ENCODE results near the gene PHAX. TPM values are rescaled to one million over a fixed set of nuclear protein-coding genes. Genes with fewer than 3 reads are reported as not detected.

The PHAX gene
- total and polyA plus RNA-seq, 8 donors, result 28.2 to 75.4 (median 66.3) TPM

DNA sequence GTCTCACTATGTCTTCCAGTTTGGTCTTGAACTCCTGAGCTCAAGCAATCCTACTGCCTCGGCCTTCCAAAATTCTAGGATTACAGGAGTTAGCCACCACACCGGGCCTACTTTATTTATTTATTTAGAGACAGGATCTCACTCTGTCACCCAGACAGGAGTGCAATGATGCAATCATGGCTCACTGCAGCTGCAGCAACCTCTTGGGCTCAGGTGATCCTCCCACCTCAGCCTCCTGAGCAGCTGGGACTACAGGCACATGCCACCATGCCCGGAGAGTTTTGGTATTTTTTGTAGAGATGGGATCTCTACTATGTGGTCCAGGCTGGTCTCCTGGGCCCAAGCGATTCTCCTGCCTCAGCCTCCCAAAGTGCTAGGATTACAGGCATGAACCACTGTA lies 32.8 kb downstream of the PHAX start:
- DNase-seq, result no peak
- TF ChIP-seq, protein P1, sequence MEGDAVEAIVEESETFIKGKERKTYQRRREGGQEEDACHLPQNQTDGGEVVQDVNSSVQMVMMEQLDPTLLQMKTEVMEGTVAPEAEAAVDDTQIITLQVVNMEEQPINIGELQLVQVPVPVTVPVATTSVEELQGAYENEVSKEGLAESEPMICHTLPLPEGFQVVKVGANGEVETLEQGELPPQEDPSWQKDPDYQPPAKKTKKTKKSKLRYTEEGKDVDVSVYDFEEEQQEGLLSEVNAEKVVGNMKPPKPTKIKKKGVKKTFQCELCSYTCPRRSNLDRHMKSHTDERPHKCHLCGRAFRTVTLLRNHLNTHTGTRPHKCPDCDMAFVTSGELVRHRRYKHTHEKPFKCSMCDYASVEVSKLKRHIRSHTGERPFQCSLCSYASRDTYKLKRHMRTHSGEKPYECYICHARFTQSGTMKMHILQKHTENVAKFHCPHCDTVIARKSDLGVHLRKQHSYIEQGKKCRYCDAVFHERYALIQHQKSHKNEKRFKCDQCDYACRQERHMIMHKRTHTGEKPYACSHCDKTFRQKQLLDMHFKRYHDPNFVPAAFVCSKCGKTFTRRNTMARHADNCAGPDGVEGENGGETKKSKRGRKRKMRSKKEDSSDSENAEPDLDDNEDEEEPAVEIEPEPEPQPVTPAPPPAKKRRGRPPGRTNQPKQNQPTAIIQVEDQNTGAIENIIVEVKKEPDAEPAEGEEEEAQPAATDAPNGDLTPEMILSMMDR (IDR thresholded peaks at IDR 0.05), result no peak
- Histone ChIP-seq H3K4me3 (no peak overlapping the region), H3K27ac (no peak overlapping the region), H3K4me1 (no peaks in the 10 kb centered on the region), H3K27me3 (no peaks in the 10 kb centered on the region), H3K9me3 (no peaks in the 10 kb centered on the region), H3K36me3 (no peaks in the 10 kb centered on the region)
- ATAC-seq, result no peak
- intact Hi-C loops (cut with DNase I), result no loop called here

DNA sequence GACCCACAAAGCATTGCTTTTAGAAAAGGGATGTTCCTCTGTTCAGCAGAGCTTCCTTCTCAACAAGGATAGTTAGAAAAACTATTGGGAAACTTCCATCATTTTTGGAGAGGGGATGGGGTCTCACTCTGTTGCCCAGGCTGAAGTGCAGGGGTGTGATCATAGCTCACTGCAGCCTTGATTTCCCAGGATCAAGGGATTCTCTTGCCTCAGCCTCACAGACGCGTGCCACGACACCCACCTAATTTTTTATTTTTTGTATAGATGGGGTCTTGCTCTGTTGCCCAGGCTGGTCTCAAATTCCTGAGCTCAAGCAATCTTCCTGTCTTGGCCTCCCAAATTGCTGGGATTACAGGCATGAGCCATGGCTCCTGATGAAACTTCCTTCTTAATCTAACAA lies 34.8 kb downstream of the PHAX start:
- Histone ChIP-seq H3K9me3 (no peaks in the 10 kb centered on the region), H3K4me3 (no peak overlapping the region), H3K4me1 (no peaks in the 10 kb centered on the region), H3K27me3 (no peaks in the 10 kb centered on the region), H3K36me3 (no peaks in the 10 kb centered on the region), H3K27ac (no peak overlapping the region)
- DNase-seq (no peak), ATAC-seq (no peak)
- intact Hi-C loops (cut with DNase I), result no loop called here
- TF ChIP-seq, protein P1 (IDR thresholded peaks at IDR 0.05), result no peak

DNA sequence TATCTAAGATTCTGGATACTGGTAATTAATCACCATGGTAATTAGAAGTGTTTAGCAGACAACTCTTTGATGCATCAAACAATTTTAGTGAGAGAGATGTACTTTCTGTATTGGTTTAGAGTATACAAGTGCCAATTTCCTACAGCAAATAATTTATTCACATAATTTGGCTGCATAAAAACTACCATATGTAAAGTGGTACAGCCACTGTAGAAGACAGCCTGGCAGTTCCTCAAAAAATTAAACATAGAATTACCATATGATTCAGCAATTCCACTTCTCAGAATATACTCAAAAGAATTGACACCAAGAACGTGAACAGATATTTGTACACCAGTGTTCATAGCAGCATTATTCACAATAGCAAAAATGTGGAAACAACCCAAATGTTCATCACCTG lies 36.2 kb downstream of the PHAX start:
- H3K4me3 ChIP-seq, result no peak overlapping the region

DNA sequence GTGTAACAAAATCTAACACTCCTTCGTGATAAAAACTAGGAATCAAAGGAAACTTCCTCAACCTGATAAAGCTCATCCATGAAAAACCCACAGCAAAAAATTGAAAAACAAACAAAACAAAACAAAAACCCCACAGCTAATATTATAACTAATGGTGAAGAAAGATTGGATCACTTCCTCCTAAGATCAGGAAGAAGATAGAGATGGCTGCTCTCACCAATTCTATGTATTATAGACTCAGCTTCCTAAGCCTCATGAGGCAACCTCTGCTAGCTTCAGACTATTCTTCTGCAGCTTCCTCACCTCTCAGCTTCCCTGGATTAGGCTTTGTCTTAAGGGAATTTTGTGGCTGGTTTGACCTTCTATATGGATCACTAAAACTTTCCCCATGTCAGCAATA lies 40.1 kb downstream of the PHAX start:
- Histone ChIP-seq H3K27me3 (no peaks in the 10 kb centered on the region), H3K9me3 (peaks cover 0 to 12% of the 10 kb centered on the region in 2 donors), H3K27ac (no peak overlapping the region), H3K4me1 (no peaks in the 10 kb centered on the region), H3K36me3 (no peaks in the 10 kb centered on the region), H3K4me3 (no peak overlapping the region)
- ATAC-seq (no peak), DNase-seq (no peak)
- intact Hi-C loops (cut with DNase I), result no loop called here
- TF ChIP-seq, protein P1 (IDR thresholded peaks at IDR 0.05), result no peak

More for the DNA sequence above, 36.2 kb downstream of the PHAX start:
- intact Hi-C loops (cut with DNase I), result no loop called here
- Histone ChIP-seq H3K27ac (no peak overlapping the region), H3K4me1 (no peaks in the 10 kb centered on the region), H3K9me3 (no peaks in the 10 kb centered on the region), H3K27me3 (no peaks in the 10 kb centered on the region), H3K36me3 (no peaks in the 10 kb centered on the region)
- DNase-seq, result no peak
- ATAC-seq, result no peak
- TF ChIP-seq, protein P1 (IDR thresholded peaks at IDR 0.05), result no peak

DNA sequence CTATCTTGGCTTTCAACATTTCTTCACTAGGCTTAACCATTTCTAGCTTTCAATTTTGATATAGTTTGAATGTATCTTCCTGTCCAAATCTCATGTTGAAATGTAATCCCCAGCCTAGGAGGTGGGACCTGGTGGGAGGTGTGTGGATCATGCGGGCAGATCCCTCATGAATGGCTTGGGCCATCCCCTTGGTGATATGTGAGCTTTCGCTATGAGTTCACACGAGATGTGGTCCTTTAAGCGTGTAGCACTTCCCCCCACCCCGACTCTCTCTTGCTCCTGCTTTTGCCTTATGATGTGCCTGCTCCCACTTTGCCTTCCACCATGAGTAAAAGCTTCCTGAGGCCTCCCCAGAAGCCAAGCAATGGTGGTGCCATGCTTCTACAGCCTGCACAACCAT lies 40.6 kb downstream of the PHAX start:
- Histone ChIP-seq H3K36me3 (no peaks in the 10 kb centered on the region), H3K27ac (no peak overlapping the region), H3K4me3 (no peak overlapping the region), H3K27me3 (no peaks in the 10 kb centered on the region), H3K9me3 (peaks cover 0 to 13% of the 10 kb centered on the region in 2 donors), H3K4me1 (no peaks in the 10 kb centered on the region)
- TF ChIP-seq, protein P1 (IDR thresholded peaks at IDR 0.05), result no peak
- DNase-seq, result no peak
- intact Hi-C loops (cut with DNase I), result no loop called here
- no peak for ATAC-seq
